PC-9 (cell line): ENCODE results near the gene HSPB8. TPM values are rescaled to one million over a fixed set of nuclear protein-coding genes. Genes with fewer than 3 reads are reported as not detected.

Experiments used
- BruUV-seq: library from RNA; stranded (reverse); fragments of 400-500 nt; replicated peaks from 2 replicates; lab custom pipeline; 2021; lab: Mats Ljungman, UMichigan
- CTCF ChIA-PET: fragments of 300-600 bp; sonication (Branson Sonifier 250); formaldehyde crosslinking; loops from one replicate; lab custom pipeline; 2022; ENCODE audit warnings: antibody characterized with exemption; lab: Charles Lee
- POLR2A ChIA-PET: fragments of 300-600 bp; sonication (Branson Sonifier 250); formaldehyde crosslinking; loops from one replicate; lab custom pipeline; 2022; ENCODE audit warnings: antibody characterized with exemption; ENCODE audit not compliant: unreplicated experiment; lab: Charles Lee
- DNase-seq, 2 experiments: peaks; one replicate each; pipeline versions ENCODE4 v3.0.0 to v3.0.0-alpha.2; 2015 to 2022; ENCODE audit warnings: mixed read lengths in 1 of 2
- H2AFZ ChIP-seq: fragments of 200-600 bp; sonication (generic); 2 replicates; pipeline ENCODE4 v1.8.1; 2017; ENCODE audit warnings: antibody characterized with exemption
- H3F3A ChIP-seq: fragments of 200-600 bp; sonication (generic); 2 replicates; pipeline ENCODE4 v1.8.1; 2017; ENCODE audit warnings: antibody characterized with exemption, mild to moderate bottlenecking, low read depth; ENCODE audit not compliant: insufficient read depth
- H3K27ac ChIP-seq: fragments of 200-600 bp; sonication (generic); 2 replicates; pipeline ENCODE4 v1.6.1; 2016; ENCODE audit warnings: mixed run types
- H3K27me3 ChIP-seq: fragments of 200-600 bp; sonication (generic); 2 replicates; pipeline ENCODE4 v1.6.1; 2016; ENCODE audit warnings: low read depth, mixed run types; ENCODE audit not compliant: insufficient read depth
- H3K36me3 ChIP-seq: fragments of 200-600 bp; sonication (generic); 2 replicates; pipeline ENCODE4 v1.6.1; 2016; ENCODE audit warnings: low read depth, mixed run types
- H3K4me1 ChIP-seq: fragments of 200-600 bp; sonication (generic); replicated peaks from 2 replicates; pipeline ENCODE4 v1.6.1; 2016; ENCODE audit warnings: mixed run types; ENCODE audit not compliant: insufficient read depth
- H3K4me2 ChIP-seq: fragments of 200-600 bp; sonication (generic); 2 replicates; pipeline ENCODE4 v1.6.1; 2017; ENCODE audit warnings: mixed run types
- H3K4me3 ChIP-seq: fragments of 200-600 bp; sonication (generic); 2 replicates; pipeline ENCODE4 v1.6.1; 2016; ENCODE audit warnings: mixed run types
- H3K79me2 ChIP-seq: fragments of 200-600 bp; sonication (generic); 2 replicates; pipeline ENCODE4 v1.6.1; 2017; ENCODE audit warnings: low read depth, mixed run types
- H3K9me2 ChIP-seq: fragments of 200-600 bp; sonication (generic); 2 replicates; pipeline ENCODE4 v1.8.1; 2017; ENCODE audit warnings: mild to moderate bottlenecking; ENCODE audit not compliant: insufficient read depth
- H3K9me3 ChIP-seq: fragments of 200-600 bp; sonication (generic); 2 replicates; pipeline ENCODE4 v1.8.1; 2016; ENCODE audit warnings: low read depth; ENCODE audit not compliant: insufficient read depth
- H4K20me1 ChIP-seq: fragments of 200-600 bp; sonication (generic); 2 replicates; pipeline ENCODE4 v1.8.1; 2017; ENCODE audit not compliant: insufficient read depth
- CTCF ChIP-seq: fragments of 200-600 bp; sonication (generic); conservative IDR thresholded peaks from 2 replicates; pipeline ENCODE4 v1.6.1; 2017; ENCODE audit warnings: mixed run types, antibody characterized with exemption, mild to moderate bottlenecking, moderate library complexity
- EZH2 ChIP-seq: fragments of 200-600 bp; sonication (generic); IDR thresholded peaks from 2 replicates; pipeline ENCODE4 v1.8.0; 2017; ENCODE audit warnings: antibody characterized with exemption, low read depth
- intact Hi-C: fragments of 100-400 bp; cut with micrococcal nuclease; formaldehyde crosslinking; loops from one replicate; pipeline ENCODE4 v1.10.0; 2022; ENCODE audit not compliant: unreplicated experiment
- total RNA-seq: library from RNA; stranded (reverse); gene quantifications from 2 replicates; pipeline ENCODE4 v1.2.3, GENCODE V29; 2021

Gene HSPB8
- total RNA-seq, 1 experiment from 2014 or later = 6.0 TPM

DNA sequence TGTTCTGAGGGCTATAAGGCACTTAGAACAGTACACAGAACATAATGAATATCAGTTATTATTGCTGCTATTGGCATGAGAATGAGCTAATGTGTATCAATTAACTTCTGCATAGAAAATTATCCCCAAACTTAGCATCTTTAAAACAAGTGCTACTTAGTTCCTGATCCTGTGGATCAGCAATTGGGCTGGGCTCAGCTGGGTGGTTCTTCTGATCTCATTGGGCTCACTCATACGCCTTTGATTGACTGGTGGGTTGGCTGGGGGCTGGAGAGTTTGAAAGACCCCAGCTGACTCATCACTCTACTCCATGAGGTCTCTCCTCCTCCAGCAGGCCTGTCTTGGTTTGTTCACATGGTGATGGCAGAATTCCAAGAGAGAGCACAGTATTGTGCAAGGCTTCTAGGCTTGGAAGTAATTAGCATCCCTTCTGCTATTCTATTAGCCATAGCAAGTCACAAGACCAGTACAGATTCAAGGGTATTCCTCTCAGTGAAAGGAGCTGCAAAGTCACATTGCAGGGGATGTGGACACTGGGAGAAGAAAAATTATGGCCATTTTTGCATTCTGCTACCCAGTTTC lies 27.2 kb upstream of the HSPB8 start:
- intact Hi-C loops = no loop called here
- no peaks in the 10 kb centered on the region for H3K9me3 ChIP-seq
- no peaks in the 10 kb centered on the region for H3K4me1 ChIP-seq
- no peaks in the 10 kb centered on the region for H4K20me1 ChIP-seq
- CTCF ChIA-PET = no interaction called here
- BruUV-seq = no TSS peak
- no peak for DNase-seq
- no peaks in the 10 kb centered on the region for H3K36me3 ChIP-seq
- H2AFZ ChIP-seq = no peak overlapping the region
- POLR2A ChIA-PET = no interaction called here
- TF ChIP-seq CTCF (no peak), EZH2 (no peak)
- no peaks in the 10 kb centered on the region for H3K79me2 ChIP-seq
- H3K9me2 ChIP-seq = no peaks in the 10 kb centered on the region
- H3K4me3 ChIP-seq = no peak overlapping the region
- H3K27me3 ChIP-seq = peaks cover 21% of the 10 kb centered on the region
- no peak overlapping the region for H3K4me2 ChIP-seq
- no peaks in the 10 kb centered on the region for H3F3A ChIP-seq
- H3K27ac ChIP-seq = no peak overlapping the region

DNA sequence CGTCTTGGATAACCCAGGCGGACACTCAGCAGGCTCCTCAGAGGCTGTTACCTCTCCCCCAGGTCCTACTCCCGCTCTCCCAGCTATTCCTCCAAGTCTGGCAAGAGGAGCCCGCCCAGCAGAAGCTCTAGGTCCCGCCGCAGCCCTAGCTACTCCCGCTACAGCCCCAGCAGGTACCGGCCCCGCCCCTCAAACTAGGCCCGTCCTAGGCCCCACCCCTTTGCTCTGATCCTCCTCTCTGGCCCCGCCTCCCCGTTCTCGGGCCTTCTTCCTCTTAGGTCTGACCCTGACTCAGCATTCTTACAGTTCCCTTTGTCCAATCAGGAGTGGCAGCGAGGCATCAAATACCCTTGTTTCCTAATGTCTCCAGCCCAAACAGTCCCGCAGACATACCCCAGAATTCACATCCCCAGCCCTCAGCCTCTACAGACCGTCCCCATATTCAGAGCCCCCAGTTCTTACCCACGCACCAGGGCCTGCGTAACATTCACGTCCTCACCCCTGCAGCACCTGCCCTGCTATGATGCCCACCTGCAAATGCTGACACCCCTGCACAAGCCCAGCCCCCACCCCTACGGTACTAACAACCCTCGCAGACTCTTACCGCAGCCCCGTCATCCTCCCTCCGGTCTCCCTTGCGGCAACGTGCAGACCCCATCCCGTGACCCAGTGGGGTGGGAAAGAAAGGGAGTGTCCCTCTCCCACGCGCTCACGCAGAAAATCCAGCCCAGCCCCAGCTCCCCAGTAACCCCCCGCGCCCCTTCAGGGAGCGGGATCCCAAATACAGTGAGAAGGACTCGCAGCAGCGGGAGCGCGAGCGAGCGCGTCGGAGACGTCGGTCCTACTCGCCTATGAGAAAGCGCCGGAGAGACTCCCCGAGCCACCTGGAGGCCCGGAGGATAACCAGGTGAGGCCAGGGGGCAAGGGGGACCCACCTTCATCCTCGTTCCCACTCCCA lies 25.0 kb upstream of the HSPB8 start:
- no peak for TF ChIP-seq EZH2
- no peak for TF ChIP-seq CTCF
- Histone ChIP-seq H3K27ac (no peak overlapping the region), H3F3A (no peaks in the 10 kb centered on the region), H2AFZ (no peak overlapping the region), H3K9me2 (no peaks in the 10 kb centered on the region), H3K4me2 (no peak overlapping the region), H3K4me3 (no peak overlapping the region), H3K27me3 (peaks cover 15% of the 10 kb centered on the region), H3K79me2 (no peaks in the 10 kb centered on the region), H3K36me3 (no peaks in the 10 kb centered on the region), H3K9me3 (no peaks in the 10 kb centered on the region), H4K20me1 (no peaks in the 10 kb centered on the region), H3K4me1 (no peaks in the 10 kb centered on the region)
- ChIA-PET POLR2A (interaction anchor here (0.6 kb wide), 1 partner anchor 334 kb away, joined by 4 read pairs; no protein-coding TSS in a partner anchor), CTCF (no interaction called here)
- DNase-seq = peak in 1 of 2 experiments; percentile 22
- BruUV-seq = no TSS peak
- intact Hi-C loops = no loop called here

DNA sequence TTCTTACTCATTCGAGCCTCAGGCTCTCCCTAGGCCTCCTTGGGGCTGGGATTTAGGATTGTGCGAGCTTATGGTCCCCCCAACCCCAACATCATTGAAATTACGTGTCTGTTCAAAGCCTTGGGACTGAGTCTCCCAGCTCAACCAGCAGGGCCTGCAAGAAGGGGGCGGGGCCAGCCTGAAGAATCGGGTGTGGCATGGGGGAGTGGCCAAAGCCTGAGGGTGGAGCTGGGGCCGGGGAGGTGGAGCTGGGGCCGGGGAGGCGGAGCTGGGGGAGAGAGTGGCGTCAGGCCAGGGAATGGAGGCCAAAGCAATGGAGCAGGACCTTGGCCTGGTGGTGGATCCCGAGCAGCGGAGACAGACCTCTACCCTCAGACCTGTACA lies 24.3 kb upstream of the HSPB8 start:
- intact Hi-C loops = no loop called here
- H3K4me2 ChIP-seq = no peak overlapping the region
- H3K4me3 ChIP-seq = no peak overlapping the region
- POLR2A ChIA-PET = no interaction called here
- TF ChIP-seq CTCF (no peak), EZH2 (no peak)
- peaks cover 15% of the 10 kb centered on the region for H3K27me3 ChIP-seq
- no peaks in the 10 kb centered on the region for H4K20me1 ChIP-seq
- H3K27ac ChIP-seq = no peak overlapping the region
- H3K4me1 ChIP-seq = no peaks in the 10 kb centered on the region
- H2AFZ ChIP-seq = no peak overlapping the region
- CTCF ChIA-PET = no interaction called here
- no peaks in the 10 kb centered on the region for H3K79me2 ChIP-seq
- H3K9me3 ChIP-seq = no peaks in the 10 kb centered on the region
- no peak for DNase-seq
- no TSS peak for BruUV-seq
- no peaks in the 10 kb centered on the region for H3F3A ChIP-seq
- no peaks in the 10 kb centered on the region for H3K36me3 ChIP-seq
- no peaks in the 10 kb centered on the region for H3K9me2 ChIP-seq
